WTC11 (cell line): ENCODE data around the gene TNNT2. TPM values are rescaled to one million over a fixed set of nuclear protein-coding genes. Genes with fewer than 3 reads are reported as not detected.

Source experiments
- ATAC-seq: fragments of 200-7000 bp; cut with Tn5 transposase; 2 replicates; pipeline ENCODE4 v1.10.0; 2021; ENCODE audit warnings: mild to moderate bottlenecking, moderate library complexity
- CTCF ChIA-PET: fragments of 300-600 bp; sonication (Branson Sonifier 250); formaldehyde crosslinking; loops from one replicate; lab custom pipeline; 2021; ENCODE audit warnings: antibody characterized with exemption; lab: Charles Lee
- POLR2A ChIA-PET: fragments of 350-600 bp; sonication (Branson Sonifier 250); formaldehyde crosslinking; loops from one replicate; lab custom pipeline; 2021; ENCODE audit warnings: antibody characterized with exemption; lab: Charles Lee
- DNase-seq: peaks from one replicate; pipeline ENCODE4 v3.0.0; 2021; ENCODE audit warnings: low spot score
- H3K27ac Mint-ChIP-seq: 2 replicates; pipeline ENCODE4 v1.8.0; 2021; ENCODE audit warnings: mixed read lengths
- H3K27me3 Mint-ChIP-seq: 2 replicates; pipeline ENCODE4 v1.8.0; 2021; ENCODE audit warnings: low read depth, mild to moderate bottlenecking, moderate library complexity, mixed read lengths
- H3K36me3 Mint-ChIP-seq: 2 replicates; pipeline ENCODE4 v1.8.0; 2021; ENCODE audit warnings: mixed read lengths
- H3K4me1 Mint-ChIP-seq: 2 replicates; pipeline ENCODE4 v1.8.0; 2022; ENCODE audit warnings: mixed read lengths
- H3K4me3 Mint-ChIP-seq: 2 replicates; pipeline ENCODE4 v1.8.0; 2021; ENCODE audit warnings: mild to moderate bottlenecking, moderate library complexity, mixed read lengths
- H3K9me3 Mint-ChIP-seq: 2 replicates; pipeline ENCODE4 v1.8.0; 2021; ENCODE audit warnings: mixed read lengths
- CBFB ChIP-seq: sonication (generic); formaldehyde crosslinking; IDR thresholded peaks from 2 replicates; pipeline ENCODE4 v1.8.1; 2022; ENCODE audit warnings: mild to moderate bottlenecking, low read depth, missing genetic modification reagents
- CREM ChIP-seq: sonication (generic); formaldehyde crosslinking; IDR thresholded peaks from 2 replicates; pipeline ENCODE4 v1.8.1; 2022; ENCODE audit warnings: mild to moderate bottlenecking, missing genetic modification reagents, moderate library complexity
- EMX1 ChIP-seq: fragments of 250-450 bp; sonication (Bioruptor Pico); IDR thresholded peaks from 2 replicates; pipeline ENCODE4 v1.8.0; 2021; ENCODE audit warnings: mild to moderate bottlenecking
- ESRRA ChIP-seq: sonication (generic); formaldehyde crosslinking; IDR thresholded peaks from 2 replicates; pipeline ENCODE4 v1.8.1; 2022; ENCODE audit warnings: mild to moderate bottlenecking, missing genetic modification reagents, borderline replicate concordance
- ETV6 ChIP-seq: sonication (generic); formaldehyde crosslinking; IDR thresholded peaks from 2 replicates; pipeline ENCODE4 v1.8.1; 2022; ENCODE audit warnings: mild to moderate bottlenecking, missing genetic modification reagents
- FOXJ3 ChIP-seq: sonication (generic); formaldehyde crosslinking; IDR thresholded peaks from 2 replicates; pipeline ENCODE4 v1.9.0; 2021; ENCODE audit warnings: missing genetic modification reagents, mild to moderate bottlenecking, borderline replicate concordance
- FOXK1 ChIP-seq: sonication (generic); formaldehyde crosslinking; IDR thresholded peaks from 2 replicates; pipeline ENCODE4 v1.8.0; 2022; ENCODE audit warnings: mild to moderate bottlenecking, moderate library complexity, missing genetic modification reagents
- JUN ChIP-seq: sonication (generic); formaldehyde crosslinking; IDR thresholded peaks from 2 replicates; pipeline ENCODE4 v1.8.0; 2023; ENCODE audit warnings: mild to moderate bottlenecking, missing genetic modification reagents
- MXD4 ChIP-seq: fragments of 250-450 bp; sonication (Bioruptor Pico); IDR thresholded peaks from 2 replicates; pipeline ENCODE4 v1.8.0; 2021; ENCODE audit warnings: mild to moderate bottlenecking, moderate library complexity, borderline replicate concordance
- NR1H2 ChIP-seq: sonication (generic); formaldehyde crosslinking; IDR thresholded peaks from 2 replicates; pipeline ENCODE4 v1.9.0; 2021; ENCODE audit warnings: mild to moderate bottlenecking, moderate library complexity, missing genetic modification reagents
- NR3C1 ChIP-seq: sonication (generic); formaldehyde crosslinking; conservative IDR thresholded peaks from 2 replicates; pipeline ENCODE4 v1.8.1; 2023; ENCODE audit warnings: low read depth, mild to moderate bottlenecking, missing genetic modification reagents
- OVOL2 ChIP-seq: fragments of 250-450 bp; sonication (Bioruptor Pico); IDR thresholded peaks from 2 replicates; pipeline ENCODE4 v1.9.0; 2021; ENCODE audit warnings: mild to moderate bottlenecking, borderline replicate concordance
- TP53 ChIP-seq: sonication (generic); formaldehyde crosslinking; IDR thresholded peaks from 2 replicates; pipeline ENCODE4 v1.8.1; 2023; ENCODE audit warnings: mild to moderate bottlenecking, missing genetic modification reagents
- ZBTB21 ChIP-seq: sonication (generic); formaldehyde crosslinking; IDR thresholded peaks from 2 replicates; pipeline ENCODE4 v1.8.1; 2023; ENCODE audit warnings: mild to moderate bottlenecking, missing genetic modification reagents, borderline replicate concordance
- ZNF121 ChIP-seq: sonication (generic); formaldehyde crosslinking; IDR thresholded peaks from 2 replicates; pipeline ENCODE4 v1.8.0; 2023; ENCODE audit warnings: missing genetic modification reagents
- ZNF232 ChIP-seq: sonication (generic); formaldehyde crosslinking; IDR thresholded peaks from 2 replicates; pipeline ENCODE4 v1.8.0; 2022; ENCODE audit warnings: mild to moderate bottlenecking, missing genetic modification reagents
- total RNA-seq: library from RNA; stranded (reverse); gene quantifications from 3 replicates; pipeline ENCODE4 v1.2.3, GENCODE V29; 2021
- TF ChIP-seq, protein P1 (sequence below): sonication (generic); formaldehyde crosslinking; IDR thresholded peaks from 2 replicates; pipeline ENCODE4 v1.8.0; 2022; ENCODE audit warnings: mild to moderate bottlenecking, missing genetic modification reagents
- TF ChIP-seq, protein P2 (sequence below): sonication (generic); formaldehyde crosslinking; IDR thresholded peaks from 2 replicates; pipeline ENCODE4 v1.8.1; 2022; ENCODE audit warnings: mild to moderate bottlenecking, moderate library complexity, missing genetic modification reagents
- TF ChIP-seq, protein P3 (sequence below): fragments of 250-450 bp; sonication (Bioruptor Pico); IDR thresholded peaks from 2 replicates; pipeline ENCODE4 v1.9.0; 2021; ENCODE audit warnings: mild to moderate bottlenecking, borderline replicate concordance
- TF ChIP-seq, protein P4 (sequence below): fragments of 250-450 bp; sonication (Bioruptor Pico); IDR thresholded peaks from 2 replicates; pipeline ENCODE4 v1.9.0; 2021; ENCODE audit warnings: mild to moderate bottlenecking
- TF ChIP-seq, protein P5 (sequence below): fragments of 250-450 bp; sonication (Bioruptor Pico); IDR thresholded peaks from 2 replicates; pipeline ENCODE4 v2.1.2; 2022; ENCODE audit warnings: mild to moderate bottlenecking, moderate library complexity
- TF ChIP-seq, protein P6 (sequence below): sonication (generic); formaldehyde crosslinking; IDR thresholded peaks from 2 replicates; pipeline ENCODE4 v1.8.0; 2023; ENCODE audit warnings: missing genetic modification reagents

The TNNT2 gene
- total RNA-seq, 1 experiment from 2014 or later: 6.1 TPM

DNA sequence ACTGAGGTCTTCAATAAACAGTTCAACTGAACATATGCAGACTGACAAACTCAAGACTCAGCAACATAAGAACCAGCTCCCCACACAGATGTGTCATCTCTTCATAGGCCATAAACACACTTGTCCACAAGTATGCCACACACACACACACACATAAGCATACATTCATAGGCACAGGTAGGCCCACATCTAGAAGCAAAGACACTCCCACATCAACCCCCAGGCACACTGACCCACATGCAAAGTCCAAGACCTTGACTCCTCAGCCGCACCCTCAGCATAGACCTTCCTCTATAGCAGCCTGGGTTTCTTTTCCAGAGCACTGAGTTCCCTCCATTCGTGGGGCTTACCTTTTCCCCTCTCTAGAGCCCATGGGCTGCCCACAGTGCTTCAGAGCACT lies 20.2 kb upstream of the TNNT2 start (continued):
- no peak for TF ChIP-seq JUN (CRISPR knock-in tag)
- no peak for TF ChIP-seq ZBTB21 (CRISPR knock-in tag)

DNA sequence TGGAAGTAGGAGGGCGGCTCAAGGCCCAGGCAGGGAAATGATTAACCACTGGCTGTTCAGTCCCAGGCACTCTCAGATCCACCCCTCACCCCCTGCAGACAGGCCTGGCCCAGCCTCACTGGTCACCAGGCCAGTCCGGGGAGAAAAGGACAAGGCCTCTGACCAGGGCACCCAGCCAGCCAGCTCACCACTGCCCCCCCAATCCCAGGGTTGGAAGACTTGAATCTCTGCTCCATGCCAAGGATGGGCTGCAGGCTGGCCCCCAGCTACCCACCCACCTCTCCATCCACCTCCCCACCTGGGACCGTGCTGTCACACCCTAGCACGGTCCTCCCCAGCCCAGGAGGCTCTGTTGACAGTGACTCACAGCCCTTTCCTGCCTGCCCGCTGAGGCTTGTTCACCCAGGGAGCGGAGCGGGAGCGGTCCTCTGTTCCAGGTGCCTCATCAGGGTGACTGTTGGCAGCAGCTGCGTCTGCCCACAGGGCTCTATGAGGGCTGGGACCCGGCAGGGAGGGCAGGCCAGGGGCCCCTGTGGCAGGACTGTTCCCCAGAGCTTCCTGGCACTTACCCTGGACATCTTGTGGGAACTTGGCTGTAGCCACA lies 19.5 kb upstream of the TNNT2 start:
- TF ChIP-seq FOXJ3 (CRISPR knock-in tag) (no peak), ZNF121 (CRISPR knock-in tag) (no peak), ETV6 (CRISPR knock-in tag) (no peak), ESRRA (CRISPR knock-in tag) (no peak), EMX1 (CRISPR knock-in tag) (no peak), OVOL2 (CRISPR knock-in tag) (no peak), NR3C1 (CRISPR knock-in tag) (no peak)
- TF ChIP-seq, protein P1, sequence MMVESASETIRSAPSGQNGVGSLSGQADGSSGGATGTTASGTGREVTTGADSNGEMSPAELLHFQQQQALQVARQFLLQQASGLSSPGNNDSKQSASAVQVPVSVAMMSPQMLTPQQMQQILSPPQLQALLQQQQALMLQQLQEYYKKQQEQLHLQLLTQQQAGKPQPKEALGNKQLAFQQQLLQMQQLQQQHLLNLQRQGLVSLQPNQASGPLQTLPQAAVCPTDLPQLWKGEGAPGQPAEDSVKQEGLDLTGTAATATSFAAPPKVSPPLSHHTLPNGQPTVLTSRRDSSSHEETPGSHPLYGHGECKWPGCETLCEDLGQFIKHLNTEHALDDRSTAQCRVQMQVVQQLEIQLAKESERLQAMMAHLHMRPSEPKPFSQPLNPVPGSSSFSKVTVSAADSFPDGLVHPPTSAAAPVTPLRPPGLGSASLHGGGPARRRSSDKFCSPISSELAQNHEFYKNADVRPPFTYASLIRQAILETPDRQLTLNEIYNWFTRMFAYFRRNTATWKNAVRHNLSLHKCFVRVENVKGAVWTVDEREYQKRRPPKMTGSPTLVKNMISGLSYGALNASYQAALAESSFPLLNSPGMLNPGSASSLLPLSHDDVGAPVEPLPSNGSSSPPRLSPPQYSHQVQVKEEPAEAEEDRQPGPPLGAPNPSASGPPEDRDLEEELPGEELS: no peak
- TF ChIP-seq, protein P2, sequence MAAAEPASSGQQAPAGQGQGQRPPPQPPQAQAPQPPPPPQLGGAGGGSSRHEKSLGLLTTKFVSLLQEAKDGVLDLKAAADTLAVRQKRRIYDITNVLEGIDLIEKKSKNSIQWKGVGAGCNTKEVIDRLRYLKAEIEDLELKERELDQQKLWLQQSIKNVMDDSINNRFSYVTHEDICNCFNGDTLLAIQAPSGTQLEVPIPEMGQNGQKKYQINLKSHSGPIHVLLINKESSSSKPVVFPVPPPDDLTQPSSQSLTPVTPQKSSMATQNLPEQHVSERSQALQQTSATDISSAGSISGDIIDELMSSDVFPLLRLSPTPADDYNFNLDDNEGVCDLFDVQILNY: no peak
- TF ChIP-seq, protein P3, sequence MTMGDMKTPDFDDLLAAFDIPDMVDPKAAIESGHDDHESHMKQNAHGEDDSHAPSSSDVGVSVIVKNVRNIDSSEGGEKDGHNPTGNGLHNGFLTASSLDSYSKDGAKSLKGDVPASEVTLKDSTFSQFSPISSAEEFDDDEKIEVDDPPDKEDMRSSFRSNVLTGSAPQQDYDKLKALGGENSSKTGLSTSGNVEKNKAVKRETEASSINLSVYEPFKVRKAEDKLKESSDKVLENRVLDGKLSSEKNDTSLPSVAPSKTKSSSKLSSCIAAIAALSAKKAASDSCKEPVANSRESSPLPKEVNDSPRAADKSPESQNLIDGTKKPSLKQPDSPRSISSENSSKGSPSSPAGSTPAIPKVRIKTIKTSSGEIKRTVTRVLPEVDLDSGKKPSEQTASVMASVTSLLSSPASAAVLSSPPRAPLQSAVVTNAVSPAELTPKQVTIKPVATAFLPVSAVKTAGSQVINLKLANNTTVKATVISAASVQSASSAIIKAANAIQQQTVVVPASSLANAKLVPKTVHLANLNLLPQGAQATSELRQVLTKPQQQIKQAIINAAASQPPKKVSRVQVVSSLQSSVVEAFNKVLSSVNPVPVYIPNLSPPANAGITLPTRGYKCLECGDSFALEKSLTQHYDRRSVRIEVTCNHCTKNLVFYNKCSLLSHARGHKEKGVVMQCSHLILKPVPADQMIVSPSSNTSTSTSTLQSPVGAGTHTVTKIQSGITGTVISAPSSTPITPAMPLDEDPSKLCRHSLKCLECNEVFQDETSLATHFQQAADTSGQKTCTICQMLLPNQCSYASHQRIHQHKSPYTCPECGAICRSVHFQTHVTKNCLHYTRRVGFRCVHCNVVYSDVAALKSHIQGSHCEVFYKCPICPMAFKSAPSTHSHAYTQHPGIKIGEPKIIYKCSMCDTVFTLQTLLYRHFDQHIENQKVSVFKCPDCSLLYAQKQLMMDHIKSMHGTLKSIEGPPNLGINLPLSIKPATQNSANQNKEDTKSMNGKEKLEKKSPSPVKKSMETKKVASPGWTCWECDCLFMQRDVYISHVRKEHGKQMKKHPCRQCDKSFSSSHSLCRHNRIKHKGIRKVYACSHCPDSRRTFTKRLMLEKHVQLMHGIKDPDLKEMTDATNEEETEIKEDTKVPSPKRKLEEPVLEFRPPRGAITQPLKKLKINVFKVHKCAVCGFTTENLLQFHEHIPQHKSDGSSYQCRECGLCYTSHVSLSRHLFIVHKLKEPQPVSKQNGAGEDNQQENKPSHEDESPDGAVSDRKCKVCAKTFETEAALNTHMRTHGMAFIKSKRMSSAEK (CRISPR knock-in tag): no peak
- Mint-ChIP-seq H3K36me3 (no peaks in the 10 kb centered on the region), H3K27ac (no peak overlapping the region), H3K27me3 (peaks cover 8% of the 10 kb centered on the region; the same call in 1 of the 2 replicates), H3K4me3 (no peak overlapping the region), H3K9me3 (no peaks in the 10 kb centered on the region), H3K4me1 (peaks cover 32% of the 10 kb centered on the region)
- POLR2A ChIA-PET: no interaction called here
- no peak for DNase-seq
- CTCF ChIA-PET: interaction anchor here (0.8 to 3.8 kb wide), 8 partner anchors 11 to 116 kb away, joined by 3 to 29 read pairs (median 6); no protein-coding TSS in a partner anchor
- no peak for ATAC-seq

DNA sequence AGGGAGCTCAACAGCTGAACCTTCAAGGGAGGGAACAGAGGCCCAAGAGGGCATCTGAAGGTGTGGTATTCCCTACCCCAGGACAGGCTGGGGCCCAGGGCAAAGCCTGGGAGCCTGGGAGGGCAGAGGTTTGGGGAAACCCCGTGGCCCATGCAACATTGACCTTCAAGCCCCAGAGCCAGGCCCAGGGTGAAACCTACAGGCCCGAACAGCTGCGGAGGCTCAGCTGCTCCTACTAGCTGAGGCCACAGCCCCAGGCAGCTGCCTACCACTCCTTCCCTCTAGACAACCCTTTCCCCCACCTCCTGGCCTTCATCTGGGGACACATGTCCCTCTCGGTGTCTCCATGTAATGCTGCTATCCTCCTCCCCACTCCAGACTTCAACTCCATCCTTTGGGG lies 18.5 kb upstream of the TNNT2 start:
- Mint-ChIP-seq H3K36me3 (no peaks in the 10 kb centered on the region), H3K27ac (no peak overlapping the region), H3K27me3 (peaks cover 8% of the 10 kb centered on the region; the same call in 1 of the 2 replicates), H3K4me1 (peaks cover 32% of the 10 kb centered on the region), H3K4me3 (no peak overlapping the region), H3K9me3 (no peaks in the 10 kb centered on the region)
- DNase-seq (no peak), ATAC-seq (no peak)
- ChIA-PET POLR2A (no interaction called here), CTCF (interaction anchor here (0.6 to 3.8 kb wide), 9 partner anchors 10 to 86 kb away, joined by 3 to 29 read pairs (median 8); no protein-coding TSS in a partner anchor)
- TF ChIP-seq CBFB (CRISPR knock-in tag) (no peak), NR1H2 (CRISPR knock-in tag) (no peak), MXD4 (no peak), CREM (CRISPR knock-in tag) (no peak), OVOL2 (CRISPR knock-in tag) (no peak), FOXK1 (no peak), ZNF232 (CRISPR knock-in tag) (no peak), TP53 (CRISPR knock-in tag) (no peak)
- TF ChIP-seq, protein P4, sequence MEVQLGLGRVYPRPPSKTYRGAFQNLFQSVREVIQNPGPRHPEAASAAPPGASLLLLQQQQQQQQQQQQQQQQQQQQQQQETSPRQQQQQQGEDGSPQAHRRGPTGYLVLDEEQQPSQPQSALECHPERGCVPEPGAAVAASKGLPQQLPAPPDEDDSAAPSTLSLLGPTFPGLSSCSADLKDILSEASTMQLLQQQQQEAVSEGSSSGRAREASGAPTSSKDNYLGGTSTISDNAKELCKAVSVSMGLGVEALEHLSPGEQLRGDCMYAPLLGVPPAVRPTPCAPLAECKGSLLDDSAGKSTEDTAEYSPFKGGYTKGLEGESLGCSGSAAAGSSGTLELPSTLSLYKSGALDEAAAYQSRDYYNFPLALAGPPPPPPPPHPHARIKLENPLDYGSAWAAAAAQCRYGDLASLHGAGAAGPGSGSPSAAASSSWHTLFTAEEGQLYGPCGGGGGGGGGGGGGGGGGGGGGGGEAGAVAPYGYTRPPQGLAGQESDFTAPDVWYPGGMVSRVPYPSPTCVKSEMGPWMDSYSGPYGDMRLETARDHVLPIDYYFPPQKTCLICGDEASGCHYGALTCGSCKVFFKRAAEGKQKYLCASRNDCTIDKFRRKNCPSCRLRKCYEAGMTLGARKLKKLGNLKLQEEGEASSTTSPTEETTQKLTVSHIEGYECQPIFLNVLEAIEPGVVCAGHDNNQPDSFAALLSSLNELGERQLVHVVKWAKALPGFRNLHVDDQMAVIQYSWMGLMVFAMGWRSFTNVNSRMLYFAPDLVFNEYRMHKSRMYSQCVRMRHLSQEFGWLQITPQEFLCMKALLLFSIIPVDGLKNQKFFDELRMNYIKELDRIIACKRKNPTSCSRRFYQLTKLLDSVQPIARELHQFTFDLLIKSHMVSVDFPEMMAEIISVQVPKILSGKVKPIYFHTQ (CRISPR knock-in tag): no peak
- TF ChIP-seq, protein P5, sequence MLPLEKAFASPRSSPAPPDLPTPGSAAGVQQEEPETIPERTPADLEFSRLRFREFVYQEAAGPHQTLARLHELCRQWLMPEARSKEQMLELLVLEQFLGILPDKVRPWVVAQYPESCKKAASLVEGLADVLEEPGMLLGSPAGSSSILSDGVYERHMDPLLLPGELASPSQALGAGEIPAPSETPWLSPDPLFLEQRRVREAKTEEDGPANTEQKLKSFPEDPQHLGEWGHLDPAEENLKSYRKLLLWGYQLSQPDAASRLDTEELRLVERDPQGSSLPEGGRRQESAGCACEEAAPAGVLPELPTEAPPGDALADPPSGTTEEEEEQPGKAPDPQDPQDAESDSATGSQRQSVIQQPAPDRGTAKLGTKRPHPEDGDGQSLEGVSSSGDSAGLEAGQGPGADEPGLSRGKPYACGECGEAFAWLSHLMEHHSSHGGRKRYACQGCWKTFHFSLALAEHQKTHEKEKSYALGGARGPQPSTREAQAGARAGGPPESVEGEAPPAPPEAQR (CRISPR knock-in tag): no peak
- TF ChIP-seq, protein P6, sequence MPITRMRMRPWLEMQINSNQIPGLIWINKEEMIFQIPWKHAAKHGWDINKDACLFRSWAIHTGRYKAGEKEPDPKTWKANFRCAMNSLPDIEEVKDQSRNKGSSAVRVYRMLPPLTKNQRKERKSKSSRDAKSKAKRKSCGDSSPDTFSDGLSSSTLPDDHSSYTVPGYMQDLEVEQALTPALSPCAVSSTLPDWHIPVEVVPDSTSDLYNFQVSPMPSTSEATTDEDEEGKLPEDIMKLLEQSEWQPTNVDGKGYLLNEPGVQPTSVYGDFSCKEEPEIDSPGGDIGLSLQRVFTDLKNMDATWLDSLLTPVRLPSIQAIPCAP (CRISPR knock-in tag): no peak
